HCT116 (cell line): ENCODE results near the gene IFNA8. TPM values are rescaled to one million over a fixed set of nuclear protein-coding genes. Genes with fewer than 3 reads are reported as not detected.

ENCODE experiments used
- ATAC-seq: fragments of 200-7000 bp; cut with Tn5 transposase; 2 replicates; pipeline ENCODE4 v1.9.1; 2020; ENCODE audit warnings: mild to moderate bottlenecking, moderate library complexity
- BruUV-seq: library from RNA; stranded (reverse); fragments of 400-500 nt; replicated peaks from 2 replicates; lab custom pipeline; 2021; lab: Mats Ljungman, UMichigan
- CTCF ChIA-PET: fragments of 300-600 bp; sonication (Branson Sonifier 250); formaldehyde crosslinking; loops from one replicate; lab custom pipeline; 2021; ENCODE audit warnings: antibody characterized with exemption; lab: Charles Lee
- POLR2A ChIA-PET: fragments of 300-600, 350-600 bp; sonication (Branson Sonifier 250); formaldehyde crosslinking; loops from one replicate; lab custom pipeline; 2021; ENCODE audit warnings: antibody characterized with exemption; lab: Charles Lee
- RAD21 ChIA-PET, 2 experiments: fragments of 300-600 bp; sonication (Branson Sonifier 250); formaldehyde crosslinking; loops; one replicate each; lab custom pipeline; 2023; ENCODE audit warnings: low total read pairs in 2 of 2; ENCODE audit not compliant: uncharacterized antibody in 2 of 2, unreplicated experiment in 2 of 2, low non-redundant PET in 1 of 2; lab: Charles Lee
- DNase-seq: peaks from one replicate; pipeline ENCODE4 v3.0.0-alpha.2; 2010; ENCODE audit warnings: low read depth, low spot score
- H2AFZ ChIP-seq: fragments of 200-600 bp; shearing (Covaris generic), sonication (generic); 2 replicates; pipeline ENCODE4 v1.6.1; 2017; ENCODE audit warnings: low read depth, mixed run types, mixed read lengths, antibody characterized with exemption, low read length; ENCODE audit not compliant: poor library complexity, severe bottlenecking
- H3K27ac ChIP-seq: 2 replicates; pipeline ENCODE4 v1.5.1; 2012; ENCODE audit warnings: low read depth, low read length
- H3K27me3 ChIP-seq: fragments of 200-600 bp; sonication (generic); 2 replicates; pipeline ENCODE4 v1.6.1; 2016; ENCODE audit warnings: mixed run types, low read length, mixed read lengths; ENCODE audit not compliant: insufficient read depth
- H3K36me3 ChIP-seq, 2 experiments: fragments of 200-500 bp in 1 of 2; fragments of 200-600 bp in 1 of 2; sonication (Bioruptor generic) in 1 of 2; sonication (generic) in 1 of 2; 2 replicates each; pipeline versions ENCODE4 v1.5.1 to v1.6.1; 2014 to 2016; ENCODE audit warnings: low read length in 2 of 2, inconsistent platforms in 1 of 2, mixed read lengths in 1 of 2, mixed run types in 1 of 2; ENCODE audit not compliant: insufficient read depth in 2 of 2, control insufficient read depth in 1 of 2
- H3K4me1 ChIP-seq, 2 experiments: fragments of 200-600 bp in 1 of 2; sonication (generic) in 1 of 2; 2 replicates each; pipeline versions ENCODE4 v1.5.1 to v1.6.1; 2012 to 2017; ENCODE audit warnings: low read length in 2 of 2, inconsistent platforms in 1 of 2, mild to moderate bottlenecking in 1 of 2, mixed read lengths in 1 of 2, mixed run types in 1 of 2, moderate library complexity in 1 of 2; ENCODE audit not compliant: insufficient read depth in 2 of 2, control insufficient read depth in 1 of 2
- H3K4me2 ChIP-seq: fragments of 200-600 bp; sonication (generic); 2 replicates; pipeline ENCODE4 v1.6.1; 2017; ENCODE audit warnings: mixed run types, low read length, mixed read lengths
- H3K4me3 ChIP-seq, 2 experiments: fragments of 200-600 bp in 1 of 2; sonication (generic) in 1 of 2; replicated peaks in 1 of 2; 2 replicates each; pipeline ENCODE4 v1.5.1; 2011 to 2016; ENCODE audit warnings: low read length in 2 of 2, control low read depth in 1 of 2, low read depth in 1 of 2, mild to moderate bottlenecking in 1 of 2, mixed read lengths in 1 of 2, mixed run types in 1 of 2
- H3K79me2 ChIP-seq: fragments of 200-600 bp; sonication (generic); 2 replicates; pipeline ENCODE4 v1.6.1; 2017; ENCODE audit warnings: mild to moderate bottlenecking, mixed run types, low read length, moderate library complexity, mixed read lengths; ENCODE audit not compliant: insufficient read depth
- H3K9ac ChIP-seq: fragments of 200-600 bp; sonication (generic); 2 replicates; pipeline ENCODE4 v1.6.1; 2016; ENCODE audit warnings: low read length, mixed read lengths
- H3K9me2 ChIP-seq: fragments of 200-600 bp; sonication (generic), shearing (Covaris generic); 2 replicates; pipeline ENCODE4 v1.6.1; 2017; ENCODE audit warnings: mixed run types, mild to moderate bottlenecking, moderate library complexity; ENCODE audit not compliant: insufficient read depth
- H3K9me3 ChIP-seq, 2 experiments: fragments of 200-500 bp in 1 of 2; fragments of 200-600 bp in 1 of 2; sonication (Bioruptor generic) in 1 of 2; sonication (generic) in 1 of 2; 2 replicates each; pipeline ENCODE4 v1.6.1; 2014 to 2017; ENCODE audit warnings: low read length in 2 of 2, mixed read lengths in 2 of 2, inconsistent platforms in 1 of 2, low read depth in 1 of 2, mild to moderate bottlenecking in 1 of 2, mixed run types in 1 of 2, moderate library complexity in 1 of 2; ENCODE audit not compliant: control insufficient read depth in 1 of 2, insufficient read depth in 1 of 2
- H4K20me1 ChIP-seq: fragments of 200-600 bp; sonication (generic), shearing (Covaris generic); 2 replicates; pipeline ENCODE4 v1.6.1; 2017; ENCODE audit warnings: mixed run types, mild to moderate bottlenecking, moderate library complexity; ENCODE audit not compliant: insufficient read depth
- ATF3 ChIP-seq: IDR thresholded peaks from 2 replicates; pipeline ENCODE4 v1.6.1; 2012
- CBX3 ChIP-seq: IDR thresholded peaks from 2 replicates; pipeline ENCODE4 v1.6.1; 2012; ENCODE audit warnings: low read depth
- EGR1 ChIP-seq: IDR thresholded peaks from 2 replicates; pipeline ENCODE4 v1.6.1; 2012; ENCODE audit warnings: low read depth
- EZH2 ChIP-seq: fragments of 200-600 bp; sonication (generic); IDR thresholded peaks from 2 replicates; pipeline ENCODE4 v1.6.1; 2017; ENCODE audit warnings: antibody characterized with exemption, mixed run types
- EZH2phosphoT487 ChIP-seq: fragments of 200-600 bp; IDR thresholded peaks from 2 replicates; pipeline ENCODE4 v1.6.1; 2018; ENCODE audit warnings: antibody characterized with exemption, borderline replicate concordance
- POLR2A ChIP-seq: IDR thresholded peaks from 2 replicates; pipeline ENCODE4 v1.7.0; 2011; ENCODE audit warnings: borderline replicate concordance; ENCODE audit not compliant: insufficient read depth, insufficient read length; ENCODE audit errors: extremely low read depth
- ZFX ChIP-seq: fragments of 450-650 bp; IDR thresholded peaks from 2 replicates; pipeline ENCODE4 v1.6.1; 2017
- intact Hi-C: fragments of 100-400 bp; cut with micrococcal nuclease; formaldehyde crosslinking; loops from 2 replicates; pipeline ENCODE4 v1.10.0; 2022
- total RNA-seq: library from RNA; stranded (reverse); gene quantifications from one replicate; pipeline ENCODE4 v1.2.1, GENCODE V29; 2021; ENCODE audit not compliant: unreplicated experiment

The IFNA8 gene
- total RNA-seq, 1 experiment from 2014 or later = not detected

DNA sequence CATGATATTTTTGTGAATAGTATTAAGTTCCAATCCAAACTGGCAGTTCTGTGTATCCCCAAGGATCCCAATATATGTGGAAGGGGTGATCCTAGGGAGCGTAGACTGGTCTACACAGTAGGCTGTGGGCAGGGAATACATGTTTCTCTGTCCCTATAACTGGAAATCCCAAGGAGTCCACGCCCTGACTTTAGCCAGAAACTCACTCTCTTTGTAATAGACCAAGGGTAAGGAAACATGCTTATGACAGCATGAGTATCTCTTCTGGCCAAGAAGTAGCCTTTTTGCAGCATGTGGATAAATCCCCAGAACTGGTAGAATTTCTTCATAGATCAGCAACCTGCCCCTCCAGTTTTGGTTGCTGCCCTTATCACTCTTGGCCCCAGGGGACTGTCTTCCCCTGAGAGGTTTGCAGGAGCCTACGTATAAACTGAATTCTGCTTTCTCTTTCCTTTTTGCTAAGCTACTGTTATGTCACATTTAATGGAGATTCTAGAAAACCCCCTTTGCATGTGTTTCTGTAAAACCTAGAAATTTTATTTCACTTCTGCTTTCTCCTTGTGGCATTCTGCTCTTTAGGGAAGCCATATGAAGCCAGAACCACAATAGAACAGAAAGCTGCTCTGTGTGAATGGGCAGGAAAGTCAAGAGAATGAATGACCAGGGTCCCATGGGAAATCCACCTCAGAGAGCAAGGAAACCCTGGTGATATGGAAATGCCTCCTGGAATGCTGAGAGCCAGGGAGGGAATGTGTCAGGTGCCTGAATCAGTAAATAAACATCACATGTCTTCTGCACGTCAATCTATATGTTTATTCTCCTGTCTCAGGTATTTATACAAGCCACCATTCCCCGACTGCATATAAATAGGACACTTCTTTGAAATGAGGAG, 27.2 kb upstream of the IFNA8 start:
- no peak for ATAC-seq
- H3K4me3 ChIP-seq = no peak overlapping the region
- ChIA-PET POLR2A (no interaction called here), CTCF (interaction anchor here (0.6 to 3.1 kb wide), 4 partner anchors 11 to 63 kb away, joined by 3 to 9 read pairs (median 4); no protein-coding TSS in a partner anchor), RAD21 (no interaction called here)
- H4K20me1 ChIP-seq = no peaks in the 10 kb centered on the region
- H3K4me1 ChIP-seq = no peaks in the 10 kb centered on the region
- no peak overlapping the region for H2AFZ ChIP-seq
- H3K9ac ChIP-seq = no peak overlapping the region
- no peaks in the 10 kb centered on the region for H3K9me3 ChIP-seq
- H3K9me2 ChIP-seq = no peaks in the 10 kb centered on the region
- no peaks in the 10 kb centered on the region for H3K79me2 ChIP-seq
- BruUV-seq = no TSS peak
- H3K36me3 ChIP-seq = no peaks in the 10 kb centered on the region
- no peak overlapping the region for H3K27ac ChIP-seq
- intact Hi-C loops = no loop called here
- no peak overlapping the region for H3K4me2 ChIP-seq
- no peak for DNase-seq
- H3K27me3 ChIP-seq = no peaks in the 10 kb centered on the region
- TF ChIP-seq EGR1 = no peak
- no peak for TF ChIP-seq ZFX
- no peak for TF ChIP-seq ATF3
- TF ChIP-seq EZH2 = no peak
- TF ChIP-seq CBX3 = no peak
- TF ChIP-seq EZH2phosphoT487 = no peak

GRCh38 chr9:21383627-21384026, 25.3 kb upstream of the IFNA8 start:
- intact Hi-C loops = no loop called here
- CTCF ChIA-PET = no interaction called here
- Histone ChIP-seq H3K27ac (no peak overlapping the region), H3K27me3 (no peaks in the 10 kb centered on the region), H3K9me2 (no peaks in the 10 kb centered on the region), H3K4me3 (no peak overlapping the region), H3K36me3 (no peaks in the 10 kb centered on the region), H3K79me2 (no peaks in the 10 kb centered on the region), H2AFZ (no peak overlapping the region), H3K4me1 (no peaks in the 10 kb centered on the region), H3K9me3 (no peaks in the 10 kb centered on the region), H4K20me1 (no peaks in the 10 kb centered on the region), H3K4me2 (no peak overlapping the region), H3K9ac (no peak overlapping the region)
- DNase-seq = no peak
- BruUV-seq = no TSS peak
- no peak for TF ChIP-seq ATF3
- TF ChIP-seq POLR2A = no peak
- POLR2A ChIA-PET = no interaction called here
- ATAC-seq = no peak
- RAD21 ChIA-PET = no interaction called here
